Loucy (cell line): Measurements from ENCODE around the gene RAPSN.

Experiments
- CTCF ChIP-seq: fragments of 200-600 bp; sonication (generic); conservative IDR thresholded peaks from 2 replicates; pipeline ENCODE4 v1.5.1; 2014; ENCODE audit warnings: mild to moderate bottlenecking, antibody characterized with exemption, low read length
- EZH2phosphoT487 ChIP-seq: fragments of 200-600 bp; IDR thresholded peaks from 2 replicates; pipeline ENCODE4 v1.6.1; 2018; ENCODE audit warnings: antibody characterized with exemption, mild to moderate bottlenecking, moderate library complexity, borderline replicate concordance

- TF ChIP-seq CTCF, result no peak
- TF ChIP-seq EZH2phosphoT487, result no peak
These were observed 35.6 kb downstream of the RAPSN start for GRCh38 chr11:47413351-47413750.
